ENCODE measurements around the gene ZRANB1. TPM values are rescaled to one million over a fixed set of nuclear protein-coding genes. Genes with fewer than 3 reads are reported as not detected.

The ZRANB1 gene
- total RNA-seq, 2 experiments from 2014 or later = 9.8 to 11.5 TPM

DNA sequence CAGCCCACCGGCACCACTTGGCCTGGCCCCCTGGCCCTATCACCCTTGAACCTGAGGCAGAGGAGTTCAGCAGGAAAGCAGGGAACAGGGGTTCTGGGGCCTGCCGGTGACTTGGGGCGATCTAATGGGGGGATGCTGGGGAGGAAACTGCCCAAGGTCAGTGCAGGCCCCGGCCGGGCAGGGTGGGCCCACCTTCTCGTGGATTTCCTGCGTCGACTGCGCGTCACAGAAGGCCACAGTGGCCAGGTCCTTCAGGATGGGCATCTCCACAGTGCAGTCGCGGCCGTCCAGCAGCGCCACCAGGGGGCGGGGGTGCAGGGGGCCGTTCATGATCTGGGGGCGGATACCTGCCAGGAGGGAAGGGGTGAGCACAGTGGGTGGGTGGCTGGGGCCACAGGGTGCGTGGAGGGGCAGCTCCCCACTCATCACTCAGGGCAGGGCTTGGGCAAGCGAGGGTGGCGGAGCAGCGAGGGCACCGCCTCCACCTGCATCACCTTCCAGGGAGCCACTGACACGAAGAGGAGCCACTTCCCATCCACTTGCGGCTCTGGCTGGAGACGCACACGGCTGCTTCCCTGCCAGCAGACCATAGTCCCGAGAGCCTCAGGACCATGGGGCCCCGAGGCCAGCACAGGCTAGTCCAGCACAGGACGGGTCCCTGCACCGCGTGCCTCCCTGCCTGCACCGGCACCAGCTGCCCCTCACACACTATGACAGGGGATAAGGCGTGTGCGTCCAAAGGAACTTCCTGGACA is 61.4 kb downstream of the ZRANB1 start:
- DNase-seq (no peak), ATAC-seq (no peak)
- no peaks in the 10 kb centered on the region for H3K4me1 Mint-ChIP-seq
- H3K4me3 Mint-ChIP-seq = no peak overlapping the region
- peaks cover 2% of the 10 kb centered on the region for H3K27me3 Mint-ChIP-seq
- no peaks in the 10 kb centered on the region for H3K36me3 Mint-ChIP-seq
- CTCF ChIA-PET = interaction anchor here (1.1 kb wide), 1 partner anchor 11 kb away, joined by 4 read pairs; no protein-coding TSS in a partner anchor
- no peak overlapping the region for H3K27ac Mint-ChIP-seq
- H3K9me3 Mint-ChIP-seq (ENCODE audit: low read depth) = no peaks in the 10 kb centered on the region

DNA sequence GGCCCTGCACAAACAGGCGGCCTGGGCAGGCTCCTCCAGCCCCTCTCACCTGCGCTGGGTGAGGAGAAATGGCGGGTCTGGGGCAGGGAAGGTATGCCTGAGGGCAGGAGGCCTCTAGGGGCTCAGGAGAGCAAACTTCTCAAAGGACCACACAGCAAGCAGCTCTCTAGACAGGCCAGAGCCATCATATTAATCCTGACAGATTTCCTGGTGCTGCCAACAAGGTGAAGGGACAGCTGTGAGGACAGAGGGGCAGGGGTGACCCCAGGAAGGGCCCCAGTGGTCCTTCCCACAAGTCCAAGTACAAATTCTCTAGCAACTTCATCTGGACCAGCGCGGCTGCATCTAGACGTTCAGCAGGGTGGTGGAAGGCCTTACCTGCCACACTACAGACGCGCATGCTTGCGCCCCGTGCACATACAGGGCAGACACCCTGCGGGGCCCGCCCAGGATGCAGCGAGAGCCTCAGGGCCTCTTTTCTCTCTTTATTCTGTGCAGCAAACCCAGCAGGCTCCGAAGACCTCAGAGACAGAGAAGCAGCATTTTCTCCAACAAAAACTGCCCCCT is 62.1 kb downstream of the ZRANB1 start:
- CTCF ChIA-PET = no interaction called here
- H3K27ac Mint-ChIP-seq = no peak overlapping the region
- no peaks in the 10 kb centered on the region for H3K36me3 Mint-ChIP-seq
- H3K27me3 Mint-ChIP-seq = peaks cover 7% of the 10 kb centered on the region
- H3K4me1 Mint-ChIP-seq = no peaks in the 10 kb centered on the region
- ATAC-seq (no peak), DNase-seq (no peak)
- H3K4me3 Mint-ChIP-seq = no peak overlapping the region
- no peaks in the 10 kb centered on the region for H3K9me3 Mint-ChIP-seq (ENCODE audit: low read depth)

DNA sequence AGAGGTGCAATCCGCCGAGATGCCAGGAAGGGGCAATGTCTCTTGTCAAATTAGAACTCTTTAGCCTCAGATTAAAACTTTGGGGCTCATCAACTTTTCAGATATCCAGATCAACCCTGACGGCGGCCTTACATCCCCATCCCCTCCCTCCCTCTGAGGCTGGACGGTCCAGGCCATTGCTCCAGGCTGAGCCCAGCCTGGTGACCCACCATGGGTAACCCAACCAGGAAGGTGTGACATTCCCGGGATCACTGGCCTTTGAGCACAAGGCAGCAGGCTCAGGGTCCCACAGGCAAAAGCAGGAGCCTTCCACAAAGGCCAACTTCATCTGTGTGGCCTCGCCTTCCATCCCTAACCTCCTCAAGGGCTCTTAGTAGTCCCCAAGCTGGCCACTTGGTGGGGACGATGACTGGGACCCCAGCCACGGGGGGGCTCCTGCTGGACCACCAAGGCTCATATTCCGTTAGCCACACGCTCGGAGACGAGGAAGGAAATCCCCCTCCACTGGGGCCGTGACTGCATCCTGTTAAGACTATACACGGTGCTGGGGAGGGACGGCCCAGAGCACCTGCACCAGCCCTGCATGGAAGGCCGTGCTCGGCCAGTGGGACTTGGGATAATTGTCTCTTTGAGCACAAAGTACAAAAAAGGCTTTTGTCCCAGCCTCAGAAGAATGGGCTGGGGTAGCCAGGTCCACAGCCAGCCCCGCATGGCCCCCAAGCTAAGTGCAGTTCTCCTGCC is 62.8 kb downstream of the ZRANB1 start:
- Mint-ChIP-seq H3K27me3 (peaks cover 10% of the 10 kb centered on the region), H3K4me1 (no peaks in the 10 kb centered on the region), H3K4me3 (no peak overlapping the region), H3K36me3 (no peaks in the 10 kb centered on the region), H3K9me3 (ENCODE audit: low read depth) (no peaks in the 10 kb centered on the region), H3K27ac (no peak overlapping the region)
- CTCF ChIA-PET = interaction anchor here (1.2 kb wide), 1 partner anchor 12 kb away, joined by 3 read pairs; no protein-coding TSS in a partner anchor
- ATAC-seq (no peak), DNase-seq (no peak)

DNA sequence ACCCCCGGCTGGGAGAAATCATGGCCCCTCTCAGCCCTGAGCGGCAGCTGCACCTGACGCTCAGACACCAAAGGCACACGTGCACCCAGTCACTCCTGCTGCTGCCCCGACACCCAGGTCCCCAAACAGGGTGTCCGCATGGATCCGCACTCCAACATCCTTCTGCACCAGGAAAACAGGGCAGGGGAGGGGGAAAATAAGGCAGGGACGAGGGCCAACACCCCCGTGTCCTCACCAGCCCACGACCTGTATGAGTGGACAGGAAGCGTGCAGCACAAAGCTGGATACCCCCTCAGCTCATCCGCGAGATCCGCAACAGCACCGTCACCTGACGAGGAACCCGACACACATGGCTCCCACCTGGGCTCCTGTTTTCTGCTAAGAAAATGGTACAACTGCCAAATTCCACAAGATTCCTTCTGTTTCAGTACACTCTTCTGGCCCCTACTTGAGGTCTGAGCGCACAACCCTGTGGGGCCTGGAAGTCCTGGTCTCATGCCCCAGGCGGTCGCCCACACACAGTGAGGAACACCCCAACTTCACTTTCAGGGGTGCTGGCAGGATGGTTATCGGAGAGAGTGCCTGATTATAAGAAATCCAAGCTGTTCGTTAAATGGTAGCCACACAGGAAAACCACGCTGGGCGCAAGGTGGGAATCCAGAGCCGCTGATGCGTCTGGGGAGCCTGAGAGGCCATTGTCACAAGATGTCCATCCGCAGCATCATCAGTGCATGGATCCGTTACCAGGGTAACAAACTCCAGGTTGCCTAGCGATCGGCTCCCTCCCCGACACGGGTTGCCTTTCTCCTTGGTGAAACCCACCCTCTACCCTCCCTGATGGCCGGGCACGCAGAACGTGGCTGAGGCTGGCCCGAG is 63.6 kb downstream of the ZRANB1 start:
- no peak for ATAC-seq
- no peak for DNase-seq
- no peak overlapping the region for H3K27ac Mint-ChIP-seq
- H3K4me3 Mint-ChIP-seq = no peak overlapping the region
- no peaks in the 10 kb centered on the region for H3K36me3 Mint-ChIP-seq
- peaks cover 16% of the 10 kb centered on the region for H3K27me3 Mint-ChIP-seq
- CTCF ChIA-PET = interaction anchor here (1.2 kb wide), 1 partner anchor 13 kb away, joined by 3 read pairs; no protein-coding TSS in a partner anchor
- H3K9me3 Mint-ChIP-seq (ENCODE audit: low read depth) = no peaks in the 10 kb centered on the region
- no peaks in the 10 kb centered on the region for H3K4me1 Mint-ChIP-seq

DNA sequence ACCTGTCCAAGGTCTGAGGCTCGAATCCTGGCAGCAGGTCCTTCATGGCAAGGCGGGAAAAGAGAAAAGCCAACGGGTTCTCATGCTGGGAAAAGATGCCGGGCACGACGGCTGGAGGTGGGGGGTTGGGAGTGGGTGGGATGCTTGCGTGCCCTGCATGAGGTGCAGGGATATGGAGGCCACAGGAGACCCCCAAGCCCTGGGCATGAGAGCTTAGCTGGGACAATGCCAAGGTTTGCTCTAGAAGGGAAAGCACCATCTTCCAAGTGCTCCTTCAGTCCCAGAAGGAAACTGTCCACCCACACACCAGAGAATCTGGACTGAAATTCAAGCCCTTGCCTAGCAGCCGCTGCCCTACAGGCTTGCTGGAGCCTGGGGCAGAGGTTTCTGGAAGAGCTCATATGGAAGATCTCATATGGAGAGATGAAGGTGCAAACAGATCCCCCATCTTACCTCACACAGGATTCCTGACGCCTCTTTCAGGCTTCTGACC is 64.3 kb downstream of the ZRANB1 start:
- DNase-seq = no peak

DNA sequence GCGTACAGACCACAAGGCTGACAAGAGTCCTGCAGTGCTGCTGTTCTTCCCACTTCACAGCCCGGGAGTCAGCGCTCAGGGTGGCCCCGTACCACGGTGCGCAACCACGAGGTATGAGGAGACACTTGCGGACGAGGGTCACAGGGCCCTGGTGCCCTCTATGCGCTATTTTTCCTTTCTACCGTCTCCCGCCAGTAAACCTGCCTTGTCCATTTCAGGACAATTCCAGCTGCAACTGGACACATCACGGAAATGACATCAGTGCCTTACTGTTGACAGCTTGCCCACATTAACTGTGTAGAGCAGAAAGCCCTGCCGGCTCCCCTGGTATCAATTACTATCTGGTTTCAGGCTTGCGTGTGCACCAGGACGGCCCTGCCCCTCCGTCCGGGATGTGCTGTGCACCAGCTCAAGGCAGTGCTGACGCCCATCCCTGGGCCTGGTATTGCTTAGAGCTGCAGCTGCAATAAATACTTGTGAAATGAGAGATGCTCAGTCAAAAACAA is 65.1 kb downstream of the ZRANB1 start:
- DNase-seq = no peak
- Mint-ChIP-seq H3K4me3 (no peak overlapping the region), H3K36me3 (no peaks in the 10 kb centered on the region), H3K9me3 (ENCODE audit: low read depth) (no peaks in the 10 kb centered on the region), H3K27me3 (peaks cover 22% of the 10 kb centered on the region), H3K27ac (no peak overlapping the region), H3K4me1 (no peaks in the 10 kb centered on the region)
- ATAC-seq = no peak
- CTCF ChIA-PET = interaction anchor here (1.5 to 2.0 kb wide), 2 partner anchors 15 to 40 kb away, joined by 3 to 8 read pairs; no protein-coding TSS in a partner anchor

More for the DNA sequence above, 64.3 kb downstream of the ZRANB1 start:
- CTCF ChIA-PET = no interaction called here
- H3K27ac Mint-ChIP-seq = no peak overlapping the region
- no peaks in the 10 kb centered on the region for H3K9me3 Mint-ChIP-seq (ENCODE audit: low read depth)
- peaks cover 21% of the 10 kb centered on the region for H3K27me3 Mint-ChIP-seq
- H3K4me1 Mint-ChIP-seq = no peaks in the 10 kb centered on the region
- ATAC-seq = no peak
- no peak overlapping the region for H3K4me3 Mint-ChIP-seq
- H3K36me3 Mint-ChIP-seq = no peaks in the 10 kb centered on the region

DNA sequence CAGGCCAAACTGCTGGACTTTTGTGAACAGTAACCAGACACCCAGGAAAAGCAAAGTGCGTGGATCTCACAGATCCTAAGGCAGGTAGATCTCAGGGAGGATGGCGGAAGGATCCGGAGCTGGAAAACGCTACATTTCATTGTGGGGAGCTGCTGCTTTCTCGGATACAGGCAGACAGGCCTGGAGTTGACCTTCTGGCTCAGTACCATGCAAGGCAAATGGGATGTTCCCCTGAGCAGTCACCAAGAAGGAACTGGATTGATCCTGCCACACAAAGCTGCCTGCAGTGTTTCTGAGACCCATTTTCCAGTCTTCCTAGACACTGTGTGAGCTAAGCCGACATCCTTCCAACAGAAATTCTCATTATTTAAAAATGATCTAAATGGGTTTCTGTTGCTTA is 65.5 kb downstream of the ZRANB1 start:
- Mint-ChIP-seq H3K9me3 (ENCODE audit: low read depth) (no peaks in the 10 kb centered on the region), H3K27ac (no peak overlapping the region), H3K27me3 (peaks cover 27% of the 10 kb centered on the region), H3K36me3 (no peaks in the 10 kb centered on the region), H3K4me3 (no peak overlapping the region), H3K4me1 (no peaks in the 10 kb centered on the region)
- no peak for ATAC-seq
- DNase-seq = no peak
- CTCF ChIA-PET = interaction anchor here (1.5 to 2.0 kb wide), 2 partner anchors 15 to 40 kb away, joined by 3 to 8 read pairs; no protein-coding TSS in a partner anchor

DNA sequence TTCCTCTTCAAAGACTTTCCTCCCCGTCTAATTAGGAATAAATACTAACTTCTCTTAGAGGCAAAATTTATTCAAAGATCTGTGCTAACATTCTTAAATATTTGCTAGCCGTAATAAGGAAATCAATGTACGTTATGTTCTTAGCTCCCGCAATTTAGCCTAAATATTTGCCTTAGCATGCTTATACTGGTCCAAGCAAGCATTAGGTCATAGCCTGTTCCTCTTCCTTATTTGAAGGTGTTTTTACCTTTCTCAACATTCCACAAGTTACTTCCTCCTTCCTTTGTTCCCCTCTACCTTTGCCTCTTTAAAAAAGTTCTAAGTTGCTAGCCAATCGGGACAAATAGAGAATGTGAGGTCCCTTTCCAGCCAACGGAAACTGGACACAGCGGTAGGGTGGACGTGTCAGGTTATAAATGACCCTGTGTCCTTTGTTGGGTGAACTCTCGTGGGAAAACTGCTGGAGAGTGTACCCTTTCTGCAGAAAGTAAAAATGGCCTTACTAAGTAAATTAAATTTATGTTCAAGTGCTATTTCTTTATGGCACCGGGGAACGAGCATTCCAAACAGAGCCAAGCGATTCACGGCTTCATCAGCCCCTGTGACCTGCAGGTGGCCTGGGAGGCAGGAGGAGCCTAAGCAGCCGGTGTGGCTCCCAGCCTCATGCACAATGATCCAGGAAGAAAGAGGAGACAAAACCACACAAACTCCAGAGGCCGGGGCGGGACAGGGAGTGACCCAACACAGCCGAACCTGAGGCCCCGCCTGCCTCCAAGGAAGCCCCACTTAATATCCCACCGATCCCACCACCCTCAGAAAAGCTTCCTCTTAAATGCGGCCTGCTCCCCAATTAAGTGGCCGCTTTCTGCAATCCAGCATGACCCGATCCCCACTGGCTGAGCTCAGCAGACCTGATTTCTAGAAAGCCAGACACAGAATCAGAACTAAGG is 67.0 kb downstream of the ZRANB1 start:
- DNase-seq = no peak
- no peak overlapping the region for H3K4me3 Mint-ChIP-seq
- CTCF ChIA-PET = interaction anchor here (1.5 to 2.0 kb wide), 2 partner anchors 17 to 38 kb away, joined by 3 to 8 read pairs; no protein-coding TSS in a partner anchor

DNA sequence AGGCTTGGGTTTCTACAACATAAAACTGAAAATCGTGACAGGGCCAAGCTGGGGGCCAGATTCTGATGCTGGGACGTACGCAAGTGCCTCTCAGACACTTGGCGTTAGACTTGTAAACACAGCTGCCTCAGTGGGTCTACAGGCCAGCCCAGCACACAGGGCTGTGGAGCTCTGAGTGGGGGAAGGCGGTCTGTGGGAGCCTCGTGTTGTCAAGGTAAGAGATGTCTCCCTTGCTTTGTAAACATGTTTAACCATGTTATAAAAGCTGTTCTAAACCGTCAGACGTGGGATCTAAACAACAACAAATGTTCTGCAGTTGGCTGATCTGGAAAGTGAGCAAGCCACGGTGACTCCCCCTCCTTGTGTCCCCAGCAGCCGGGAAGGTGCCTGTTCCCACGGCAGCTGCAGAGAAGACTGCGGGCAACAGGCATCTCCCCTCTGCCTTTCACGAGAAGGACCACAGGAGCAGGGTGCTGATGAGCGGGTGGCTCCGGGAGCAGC is 67.8 kb downstream of the ZRANB1 start:
- Mint-ChIP-seq H3K9me3 (ENCODE audit: low read depth) (no peaks in the 10 kb centered on the region), H3K4me3 (no peak overlapping the region), H3K4me1 (peaks cover 5% of the 10 kb centered on the region), H3K27me3 (peaks cover 40% of the 10 kb centered on the region), H3K27ac (no peak overlapping the region), H3K36me3 (no peaks in the 10 kb centered on the region)
- no peak for ATAC-seq
- no peak for DNase-seq
- CTCF ChIA-PET = no interaction called here

More for the DNA sequence above, 67.0 kb downstream of the ZRANB1 start:
- H3K27ac Mint-ChIP-seq = no peak overlapping the region
- H3K4me1 Mint-ChIP-seq = no peaks in the 10 kb centered on the region
- no peaks in the 10 kb centered on the region for H3K9me3 Mint-ChIP-seq (ENCODE audit: low read depth)
- no peaks in the 10 kb centered on the region for H3K36me3 Mint-ChIP-seq
- H3K27me3 Mint-ChIP-seq = peaks cover 39% of the 10 kb centered on the region
- no peak for ATAC-seq

DNA sequence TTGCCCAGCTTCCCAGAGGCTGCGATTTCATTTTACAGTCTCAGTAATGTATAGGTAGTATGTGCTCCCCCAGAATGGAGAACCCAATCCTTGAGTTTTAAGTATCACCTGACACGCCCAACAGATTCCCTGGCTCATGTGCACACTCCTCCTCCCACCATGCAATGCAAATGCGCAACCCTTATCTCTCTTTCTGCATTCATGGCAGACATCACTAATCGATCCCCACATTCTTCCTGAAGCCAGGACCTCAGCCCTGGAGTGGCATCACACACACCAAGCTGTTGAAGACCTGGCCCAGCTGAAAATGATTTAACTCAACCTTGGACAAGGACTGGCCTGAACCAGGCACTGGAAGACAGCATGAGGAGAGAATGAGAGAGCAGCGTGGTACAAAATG is 68.4 kb downstream of the ZRANB1 start:
- ATAC-seq (no peak), DNase-seq (no peak)
- Mint-ChIP-seq H3K36me3 (no peaks in the 10 kb centered on the region), H3K4me1 (peaks cover 11% of the 10 kb centered on the region), H3K9me3 (ENCODE audit: low read depth) (no peaks in the 10 kb centered on the region), H3K4me3 (no peak overlapping the region), H3K27ac (no peak overlapping the region), H3K27me3 (peaks cover 42% of the 10 kb centered on the region)
- CTCF ChIA-PET = interaction anchor here (1.1 to 1.4 kb wide), 2 partner anchors 18 to 470 kb away, joined by 3 to 6 read pairs; no protein-coding TSS in a partner anchor

DNA sequence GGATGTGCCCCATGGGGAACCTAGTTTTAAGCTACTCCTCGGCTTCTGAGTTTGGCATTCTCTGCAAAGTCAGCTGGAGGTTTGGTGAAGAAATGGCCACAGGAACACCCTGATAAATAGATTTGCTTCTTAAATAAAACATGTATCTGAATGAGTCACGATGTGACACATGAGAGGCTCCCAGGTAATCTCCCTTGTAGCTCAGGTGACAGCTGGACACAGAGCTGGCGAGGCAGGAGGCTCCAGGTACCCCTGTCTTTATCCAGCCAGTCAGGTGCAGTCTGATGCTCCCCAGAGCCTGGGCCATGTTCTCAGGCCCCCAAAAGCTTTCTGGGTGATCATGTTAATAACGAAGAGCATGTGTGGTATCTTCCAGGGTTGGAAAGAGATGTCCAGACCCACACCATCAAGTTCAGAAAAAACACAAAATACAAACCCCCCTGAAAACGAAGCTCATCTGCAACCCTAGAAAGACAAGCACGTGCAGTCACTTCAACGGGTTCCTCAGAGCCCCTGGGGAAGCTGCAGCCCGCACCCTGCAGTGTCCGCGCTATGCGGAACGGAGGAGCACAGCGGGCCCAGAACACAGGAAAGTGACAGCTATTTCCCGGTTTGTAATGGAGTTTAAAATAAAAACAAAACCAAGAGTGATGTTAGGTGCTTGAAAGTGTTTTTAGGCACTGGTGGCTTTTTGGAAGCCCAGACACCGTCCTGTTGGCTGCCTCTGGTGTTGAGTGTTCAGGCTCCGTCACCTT is 69.4 kb downstream of the ZRANB1 start:
- Mint-ChIP-seq H3K27ac (no peak overlapping the region), H3K36me3 (no peaks in the 10 kb centered on the region), H3K9me3 (ENCODE audit: low read depth) (no peaks in the 10 kb centered on the region), H3K27me3 (peaks cover 45% of the 10 kb centered on the region), H3K4me3 (no peak overlapping the region), H3K4me1 (peaks cover 15% of the 10 kb centered on the region)
- DNase-seq = no peak
- ATAC-seq = no peak
- CTCF ChIA-PET = interaction anchor here (1.1 to 1.4 kb wide), 2 partner anchors 19 to 471 kb away, joined by 3 to 6 read pairs; no protein-coding TSS in a partner anchor

Data from activated CD8-positive, alpha-beta memory T cell treated with anti-CD3 and anti-CD28 coated beads, Interleukin-2, amount 10 ng/mL, durations not matched to agents 7 days and 5 days (primary cell).